Measurements from ENCODE around the gene TSHZ1.

DNA sequence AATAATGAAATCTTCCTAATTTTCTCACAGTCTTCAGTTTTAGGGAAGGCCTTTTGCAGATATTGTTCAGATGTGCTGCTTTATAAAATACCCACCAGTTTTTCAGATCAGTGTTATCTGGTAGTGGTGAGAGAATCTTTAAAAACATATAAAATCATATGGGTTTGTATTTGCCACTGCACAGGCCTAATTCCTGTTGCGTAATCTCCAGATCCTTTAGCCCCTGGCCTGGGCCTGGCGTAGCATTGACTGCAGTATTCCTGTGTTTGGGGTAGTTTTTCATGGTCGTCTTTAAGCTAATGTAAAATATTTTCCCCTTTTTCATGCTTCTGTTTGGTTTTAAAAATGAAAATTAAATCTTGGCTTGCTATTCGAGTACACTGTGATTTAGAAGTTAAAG is 43.2 kb downstream of the TSHZ1 start:
- TF ChIP-seq, protein P1, sequence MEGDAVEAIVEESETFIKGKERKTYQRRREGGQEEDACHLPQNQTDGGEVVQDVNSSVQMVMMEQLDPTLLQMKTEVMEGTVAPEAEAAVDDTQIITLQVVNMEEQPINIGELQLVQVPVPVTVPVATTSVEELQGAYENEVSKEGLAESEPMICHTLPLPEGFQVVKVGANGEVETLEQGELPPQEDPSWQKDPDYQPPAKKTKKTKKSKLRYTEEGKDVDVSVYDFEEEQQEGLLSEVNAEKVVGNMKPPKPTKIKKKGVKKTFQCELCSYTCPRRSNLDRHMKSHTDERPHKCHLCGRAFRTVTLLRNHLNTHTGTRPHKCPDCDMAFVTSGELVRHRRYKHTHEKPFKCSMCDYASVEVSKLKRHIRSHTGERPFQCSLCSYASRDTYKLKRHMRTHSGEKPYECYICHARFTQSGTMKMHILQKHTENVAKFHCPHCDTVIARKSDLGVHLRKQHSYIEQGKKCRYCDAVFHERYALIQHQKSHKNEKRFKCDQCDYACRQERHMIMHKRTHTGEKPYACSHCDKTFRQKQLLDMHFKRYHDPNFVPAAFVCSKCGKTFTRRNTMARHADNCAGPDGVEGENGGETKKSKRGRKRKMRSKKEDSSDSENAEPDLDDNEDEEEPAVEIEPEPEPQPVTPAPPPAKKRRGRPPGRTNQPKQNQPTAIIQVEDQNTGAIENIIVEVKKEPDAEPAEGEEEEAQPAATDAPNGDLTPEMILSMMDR (IDR thresholded peaks at IDR 0.05) = no peak
- TF ChIP-seq POLR2A (IDR thresholded peaks at IDR 0.05) = no peak
